HG02610 (cell line): ENCODE data around the gene PLGRKT.
"Not testable (repeated sequence)": the region's sequence is repeated elsewhere in the genome, so short reads cannot be mapped to it uniquely, and the experiment has no call there.

Experiments
- ATAC-seq: cut with Tn5 transposase; IDR thresholded peaks from one replicate; pipeline ENCODE4 v1.9.1; 2021; ENCODE audit warnings: mild to moderate bottlenecking, moderate library complexity; ENCODE audit not compliant: unreplicated experiment

The PLGRKT gene

GRCh38 chr9:5321601-5322000, 116.1 kb downstream of the PLGRKT start:
- not testable (repeated sequence) for ATAC-seq

GRCh38 chr9:5321058-5321457, 116.7 kb downstream of the PLGRKT start:
- no peak for ATAC-seq

- not testable (repeated sequence) for ATAC-seq
These were observed 121.3 kb downstream of the PLGRKT start for GRCh38 chr9:5316406-5316805.

GRCh38 chr9:5315187-5315923, 122.4 kb downstream of the PLGRKT start:
- ATAC-seq, result no peak

- ATAC-seq, result no peak
These were observed 126.9 kb downstream of the PLGRKT start for GRCh38 chr9:5310851-5311250.
